NCI-H2227 treated with DMSO at 0.1 percent for 48 hours (cell line): Measurements from ENCODE around the gene SP3.
A peak's percentile ranks its signal among the peaks of the same experiment; 100 is the strongest.

Experiments
- DNase-seq: peaks from one replicate; lab custom pipeline; 2025; lab: John Stamatoyannopoulos, UW

Gene SP3

GRCh38 chr2:173965372-173966025 is at the start of gene SP3:
Gene SP3, minus strand, starts transcription at chr2:173965373. Its CDS starts 202 bp downstream, at chr2:173965171.
- DNase-seq = peak; percentile 99

- peak; percentile 11 for DNase-seq
These were observed 49.5 kb upstream of the SP3 start for GRCh38 chr2:174014699-174015070.

- no peak for DNase-seq
These were observed 49.0 kb upstream of the SP3 start for GRCh38 chr2:174014011-174014698.

DNA sequence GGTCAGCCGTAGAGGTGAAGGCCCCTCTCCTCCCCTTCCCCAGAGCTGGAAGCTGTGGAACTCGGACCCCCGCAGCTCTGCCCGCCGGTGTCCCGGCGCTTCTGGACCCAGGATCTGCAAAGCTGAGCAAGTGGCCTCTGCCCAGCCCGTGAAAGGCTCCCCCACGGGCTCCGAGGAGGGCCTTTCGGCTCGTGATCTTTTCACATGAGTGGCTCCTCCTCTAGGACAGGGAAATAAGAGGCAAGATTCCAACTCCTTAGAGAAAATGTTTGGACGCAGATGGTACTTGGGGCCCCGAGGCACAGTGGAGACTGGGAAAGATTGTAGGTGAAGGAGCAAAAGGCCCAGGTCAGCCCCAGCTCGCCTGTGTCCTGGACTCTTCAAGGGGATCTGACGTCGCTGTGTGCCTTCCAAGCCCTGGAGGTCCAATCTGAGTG is 48.2 kb upstream of the SP3 start:
- DNase-seq = no peak

DNA sequence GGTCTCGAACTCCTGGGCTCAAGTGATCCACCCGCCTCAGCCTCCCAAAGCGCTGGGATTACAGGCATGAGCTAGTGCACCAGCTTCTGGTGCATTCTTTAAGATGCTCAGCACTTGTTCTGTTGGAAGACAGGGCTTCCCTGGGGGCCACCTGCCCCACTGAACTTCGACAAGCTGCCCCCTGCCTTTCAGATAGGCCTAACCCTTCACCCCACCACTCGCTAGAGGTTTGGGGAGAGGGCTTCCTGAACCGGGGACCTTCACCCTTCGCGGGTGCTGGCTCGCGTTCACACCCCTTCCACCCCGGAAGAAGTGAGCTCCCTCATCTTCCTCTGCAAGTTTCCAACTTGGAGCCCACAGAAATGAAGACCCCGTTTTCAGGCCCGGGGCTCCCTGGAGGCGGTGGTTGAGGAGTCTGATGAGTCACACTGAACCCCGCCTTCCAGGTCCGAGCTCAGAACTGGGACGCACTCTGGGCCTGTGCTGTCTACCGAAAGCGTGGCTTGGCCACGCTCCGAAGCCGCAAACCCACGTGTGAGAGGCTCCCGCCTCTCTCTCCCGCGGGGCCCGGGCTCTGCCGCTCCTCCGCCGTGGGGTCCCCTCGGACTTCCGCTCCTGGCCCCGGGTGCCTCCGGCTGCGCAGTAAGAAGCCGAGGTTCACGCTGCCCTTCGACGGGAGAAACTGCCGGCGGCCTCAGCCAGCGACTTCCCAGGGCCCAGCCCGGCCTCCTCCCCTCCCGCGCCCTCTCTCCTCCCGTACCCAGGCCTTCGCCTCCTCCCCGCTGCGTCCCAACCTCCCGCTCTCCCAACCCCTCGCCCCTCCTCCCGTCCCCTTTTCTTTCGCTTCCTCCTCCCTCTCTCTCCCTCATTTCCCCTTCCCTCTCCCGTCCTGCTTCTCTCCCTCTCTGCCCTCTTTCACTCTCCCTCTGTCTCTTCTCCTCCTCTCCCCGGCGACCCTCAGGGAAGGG is 47.5 kb upstream of the SP3 start:
- no peak for DNase-seq

GRCh38 chr2:174011796-174012195 is 46.6 kb upstream of the SP3 start:
- no peak for DNase-seq

DNA sequence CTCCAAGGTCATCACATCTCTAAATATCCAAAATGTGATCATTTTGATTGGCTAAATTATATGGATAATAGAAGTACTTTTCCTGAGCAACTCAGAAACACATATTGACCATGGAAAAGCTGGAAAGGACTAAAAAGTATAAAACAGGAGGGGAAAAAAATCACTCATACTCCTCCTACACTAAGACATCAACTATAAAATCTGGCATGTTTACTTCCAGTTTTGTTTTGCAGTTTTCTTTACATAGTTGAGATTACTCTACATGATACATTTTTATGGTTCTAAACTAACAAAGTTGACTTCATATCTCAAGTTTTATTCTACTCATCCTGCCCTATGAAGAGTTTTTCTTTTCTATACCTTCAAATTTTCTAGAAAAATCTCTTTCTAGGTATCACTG is 46.0 kb upstream of the SP3 start:
- no peak for DNase-seq

DNA sequence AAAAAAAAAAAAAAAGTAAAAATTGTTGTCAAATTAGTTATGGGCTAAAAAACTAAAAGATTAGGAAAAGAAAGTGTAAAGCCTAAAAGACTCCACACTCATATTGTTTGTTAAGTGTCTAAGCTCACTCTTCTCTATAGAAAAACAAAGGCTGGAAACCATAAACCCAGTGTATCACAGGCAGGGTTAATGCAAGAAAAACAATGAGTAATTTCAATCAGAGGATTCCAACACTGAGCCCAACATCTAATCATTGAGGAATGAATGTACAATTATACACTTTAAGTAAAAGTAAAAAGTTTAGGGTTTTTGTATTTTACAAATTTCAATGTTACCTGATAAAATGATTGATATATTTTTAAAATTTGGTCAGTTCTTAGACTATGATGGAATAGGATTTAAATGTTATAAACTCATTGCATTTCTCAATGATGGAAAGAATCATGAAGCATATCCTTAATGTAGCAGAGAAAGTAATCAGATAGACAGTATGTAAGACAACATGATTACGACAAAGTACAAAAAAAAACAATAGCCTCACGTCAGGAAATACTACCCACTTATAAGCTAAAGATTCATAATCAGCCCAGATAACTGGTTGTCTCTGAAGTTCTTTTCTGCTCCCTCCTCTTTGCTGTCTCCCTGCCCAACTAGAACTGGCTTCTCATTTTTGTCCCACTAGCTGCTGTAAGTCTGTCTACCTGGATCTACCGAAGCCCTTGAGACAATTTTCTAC is 44.5 kb upstream of the SP3 start:
- DNase-seq = no peak

GRCh38 chr2:174008720-174009119 is 43.5 kb upstream of the SP3 start:
- DNase-seq = no peak

DNA sequence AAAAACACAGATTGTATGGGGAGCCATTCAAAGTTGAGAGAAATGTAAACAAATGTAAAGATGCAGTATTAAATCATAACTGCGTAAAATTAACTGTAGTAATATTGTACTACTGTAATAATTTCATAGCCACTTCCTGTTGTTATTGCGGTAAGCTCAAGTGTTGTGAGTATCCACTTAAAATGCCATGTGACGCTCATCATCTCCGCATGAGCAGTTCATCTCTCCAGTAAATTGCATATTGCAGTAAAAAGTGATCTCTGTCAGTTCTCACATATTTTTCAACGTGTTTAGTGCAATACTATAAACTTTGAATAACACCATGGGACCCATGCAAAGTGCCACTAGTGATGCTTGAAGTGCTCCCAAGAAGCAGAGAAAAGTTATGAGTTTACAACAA is 41.8 kb upstream of the SP3 start:
- DNase-seq = peak; percentile 69

GRCh38 chr2:174005801-174006419 is 40.7 kb upstream of the SP3 start:
- no peak for DNase-seq

DNA sequence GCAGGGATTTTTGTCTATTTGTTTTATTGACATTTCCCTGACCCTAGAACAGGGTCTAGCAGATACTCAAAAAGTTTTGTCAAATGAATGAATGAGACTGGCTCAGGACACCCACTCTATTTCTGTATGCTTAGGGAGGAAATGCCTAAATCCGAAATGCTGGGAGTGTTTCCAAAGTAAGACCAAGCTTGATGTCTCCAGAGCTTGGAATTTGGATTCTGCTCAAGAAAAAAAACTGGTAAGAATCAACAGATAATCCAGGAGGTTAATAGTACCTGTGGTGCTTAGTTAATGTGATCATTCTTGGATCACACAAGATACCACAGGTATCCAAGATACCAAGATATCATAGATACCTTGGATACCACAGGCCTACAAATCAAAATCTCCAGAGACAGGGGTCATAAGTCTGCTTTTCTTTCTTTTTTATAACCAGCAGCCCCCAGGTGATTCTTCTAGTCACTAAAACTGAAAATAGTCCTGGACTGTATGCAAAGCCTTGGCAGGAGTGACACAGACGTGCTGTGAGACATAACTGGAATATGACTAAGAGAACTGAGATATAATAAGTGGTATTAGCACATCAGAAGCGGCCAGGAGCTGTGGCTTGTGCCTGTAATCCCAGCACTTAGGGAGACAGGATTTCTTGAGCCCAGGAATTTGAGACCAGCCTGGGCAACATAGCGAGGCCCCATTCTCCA is 39.9 kb upstream of the SP3 start:
- DNase-seq = no peak

DNA sequence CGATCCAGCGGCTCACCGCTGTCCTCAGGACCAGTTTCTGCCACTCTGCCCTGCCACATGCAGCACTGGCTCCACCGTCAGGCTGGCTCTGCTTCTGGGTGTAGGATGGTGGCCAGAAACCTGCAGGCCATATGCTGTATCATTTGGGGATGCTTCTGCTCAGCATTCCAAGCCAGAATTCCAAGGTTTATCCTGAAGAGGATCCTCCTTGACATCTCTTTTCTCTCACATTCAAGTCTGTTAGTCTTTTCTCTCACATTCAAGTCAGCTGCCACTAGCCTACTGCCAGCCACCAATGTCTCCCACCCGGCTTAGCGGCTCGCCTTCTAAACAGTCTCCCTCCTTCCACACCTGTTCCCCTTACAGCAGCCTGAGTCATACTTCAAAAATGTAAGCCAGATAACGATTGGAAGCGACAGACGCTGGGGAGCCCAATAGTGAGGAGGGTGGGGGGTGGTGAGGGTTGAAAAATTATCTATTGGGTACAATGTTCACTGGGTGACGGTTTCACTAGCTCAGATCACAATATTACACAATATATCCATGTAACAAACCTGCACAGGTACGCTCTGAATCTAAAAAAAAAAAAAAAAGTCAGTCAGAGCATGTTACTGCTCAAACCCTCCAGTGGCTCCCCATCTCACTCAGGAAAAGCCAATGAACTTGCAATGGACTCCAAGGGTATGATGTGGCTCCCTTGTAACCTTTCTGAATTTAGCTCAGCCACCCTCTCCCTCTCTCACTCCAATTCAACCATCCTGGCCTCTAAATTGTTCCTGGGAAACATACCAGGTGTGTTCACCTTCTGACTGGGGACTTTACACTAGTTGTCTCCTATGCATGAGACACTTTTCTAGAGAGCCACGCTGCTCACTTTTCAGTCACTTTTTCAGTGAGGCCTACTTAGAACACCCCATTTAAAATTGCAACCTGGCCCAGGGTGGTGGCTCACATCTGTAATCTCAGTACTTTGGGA is 38.8 kb upstream of the SP3 start:
- DNase-seq = no peak

DNA sequence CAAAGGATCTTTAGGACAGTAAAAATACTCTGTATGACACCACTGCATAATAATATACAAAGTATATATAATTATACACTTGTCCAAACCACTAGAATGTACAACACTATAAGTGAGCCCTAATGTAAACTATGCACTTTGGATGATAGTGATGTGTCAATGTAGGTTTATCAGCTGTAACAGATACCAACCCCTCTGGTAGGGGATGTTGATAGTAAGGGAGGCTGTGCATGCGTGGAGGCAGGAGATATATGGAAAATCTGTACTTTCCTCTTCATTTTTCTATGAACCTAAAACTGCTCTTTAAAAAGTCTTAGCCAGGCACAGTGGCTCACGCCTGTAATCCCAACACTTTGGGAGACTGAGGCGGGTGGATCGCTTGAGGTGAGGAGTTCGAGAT is 37.5 kb upstream of the SP3 start:
- DNase-seq = no peak

DNA sequence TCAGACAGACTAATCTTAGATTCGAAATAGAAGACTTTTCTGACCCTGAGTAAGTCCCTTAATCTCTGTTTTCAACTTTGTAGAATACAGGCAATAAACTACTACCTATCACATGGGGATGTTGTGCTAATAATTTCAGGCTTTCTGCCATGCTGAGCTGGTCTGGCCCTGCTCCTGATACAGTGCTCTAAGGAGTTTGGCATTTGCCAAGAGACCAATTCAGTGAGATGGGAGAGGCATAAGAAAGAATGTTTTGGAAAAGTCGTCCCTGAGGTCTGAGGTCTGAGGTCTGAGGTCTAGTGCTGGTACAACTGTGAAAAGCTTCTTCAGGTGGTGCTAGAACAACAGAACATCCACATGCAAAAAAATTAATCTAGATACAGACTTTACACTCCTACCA is 35.9 kb upstream of the SP3 start:
- no peak for DNase-seq

- no peak for DNase-seq
These were observed 34.6 kb upstream of the SP3 start for GRCh38 chr2:173999724-174000123.

- no peak for DNase-seq
These were observed 34.1 kb upstream of the SP3 start for GRCh38 chr2:173999272-173999671.

GRCh38 chr2:173998386-173998785 is 33.2 kb upstream of the SP3 start:
- no peak for DNase-seq

DNA sequence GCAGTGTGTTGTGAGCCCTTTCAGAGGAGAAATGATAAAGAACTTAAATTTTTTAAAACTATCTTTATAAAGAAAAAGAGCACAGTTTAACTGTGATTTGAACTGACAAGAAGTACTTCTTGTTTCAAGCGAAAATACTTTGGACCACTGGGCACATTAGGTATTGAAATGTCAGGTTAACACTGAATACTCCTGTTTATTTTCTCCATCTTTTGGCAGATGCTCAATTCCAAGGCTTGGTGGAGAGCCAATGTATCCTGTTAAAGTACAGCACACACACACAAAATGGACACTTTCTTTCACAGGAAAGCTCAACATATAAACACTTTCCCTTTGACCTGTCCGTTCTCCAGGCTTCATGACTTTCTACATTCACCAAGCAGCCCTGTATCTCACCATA is 32.6 kb upstream of the SP3 start:
- DNase-seq = no peak

DNA sequence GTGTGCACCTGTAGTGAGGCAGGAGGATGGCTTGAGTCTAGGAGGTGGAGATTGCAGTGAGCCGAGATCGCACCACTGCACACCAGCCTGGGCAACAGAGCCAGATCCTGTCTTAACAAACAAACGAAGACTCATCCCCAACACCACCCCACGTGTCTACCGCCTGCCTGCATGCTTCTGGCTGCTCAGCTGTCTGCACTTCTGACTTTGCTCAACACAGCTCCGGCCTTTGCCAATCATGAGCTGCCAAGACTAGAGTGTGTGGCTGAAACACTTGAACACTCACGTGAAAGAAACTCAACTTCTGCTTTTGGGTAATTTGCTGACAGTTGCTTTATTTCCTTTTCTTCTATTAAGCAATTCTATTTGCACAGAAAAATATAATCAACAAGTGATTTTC is 32.1 kb upstream of the SP3 start:
- DNase-seq = no peak
